ENCODE data around the gene CSNK1G1.
"Not testable (repeated sequence)": the region's sequence is repeated elsewhere in the genome, so short reads cannot be mapped to it uniquely, and the experiment has no call there.

Gene CSNK1G1

DNA sequence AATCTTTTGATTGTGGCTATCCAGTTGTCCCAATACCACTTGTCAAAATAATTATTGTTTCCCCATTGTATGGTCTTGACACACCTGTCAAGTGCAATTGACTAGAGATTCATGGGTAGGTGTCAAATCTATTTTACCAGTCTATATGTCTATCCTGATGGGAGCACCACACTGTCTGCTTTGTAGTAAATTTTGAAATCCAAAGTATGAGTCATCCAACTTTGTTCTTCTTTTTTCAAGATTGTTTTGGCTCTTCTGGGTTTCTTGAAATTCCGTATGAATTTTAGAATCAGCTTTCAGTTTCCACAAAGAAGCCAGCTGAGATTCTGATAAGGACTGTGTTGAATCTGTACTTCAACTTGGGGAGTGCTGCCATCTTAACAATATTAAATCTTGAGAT is 71.9 kb downstream of the CSNK1G1 start:
- Mint-ChIP-seq H3K9me3 (no peaks in the 10 kb centered on the region), H3K27ac (no peak overlapping the region), H3K36me3 (ENCODE audit: low read depth) (peaks cover 14% of the 10 kb centered on the region), H3K4me3 (no peak overlapping the region), H3K4me1 (peaks cover 7% of the 10 kb centered on the region), H3K27me3 (ENCODE audit: low read depth, poor library complexity) (peaks cover 4% of the 10 kb centered on the region)
- TF ChIP-seq, protein P1, sequence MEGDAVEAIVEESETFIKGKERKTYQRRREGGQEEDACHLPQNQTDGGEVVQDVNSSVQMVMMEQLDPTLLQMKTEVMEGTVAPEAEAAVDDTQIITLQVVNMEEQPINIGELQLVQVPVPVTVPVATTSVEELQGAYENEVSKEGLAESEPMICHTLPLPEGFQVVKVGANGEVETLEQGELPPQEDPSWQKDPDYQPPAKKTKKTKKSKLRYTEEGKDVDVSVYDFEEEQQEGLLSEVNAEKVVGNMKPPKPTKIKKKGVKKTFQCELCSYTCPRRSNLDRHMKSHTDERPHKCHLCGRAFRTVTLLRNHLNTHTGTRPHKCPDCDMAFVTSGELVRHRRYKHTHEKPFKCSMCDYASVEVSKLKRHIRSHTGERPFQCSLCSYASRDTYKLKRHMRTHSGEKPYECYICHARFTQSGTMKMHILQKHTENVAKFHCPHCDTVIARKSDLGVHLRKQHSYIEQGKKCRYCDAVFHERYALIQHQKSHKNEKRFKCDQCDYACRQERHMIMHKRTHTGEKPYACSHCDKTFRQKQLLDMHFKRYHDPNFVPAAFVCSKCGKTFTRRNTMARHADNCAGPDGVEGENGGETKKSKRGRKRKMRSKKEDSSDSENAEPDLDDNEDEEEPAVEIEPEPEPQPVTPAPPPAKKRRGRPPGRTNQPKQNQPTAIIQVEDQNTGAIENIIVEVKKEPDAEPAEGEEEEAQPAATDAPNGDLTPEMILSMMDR (IDR thresholded peaks at IDR 0.05), result no peak
- no peak for DNase-seq

- H3K4me3 Mint-ChIP-seq, result no peak overlapping the region
- H3K36me3 Mint-ChIP-seq (ENCODE audit: low read depth), result peaks cover 20% of the 10 kb centered on the region
- peaks cover 7% of the 10 kb centered on the region for H3K4me1 Mint-ChIP-seq
- H3K9me3 Mint-ChIP-seq, result no peaks in the 10 kb centered on the region
- no peak overlapping the region for H3K27ac Mint-ChIP-seq
- H3K27me3 Mint-ChIP-seq (ENCODE audit: low read depth, poor library complexity), result peaks cover 4% of the 10 kb centered on the region
- DNase-seq, result no peak
- TF ChIP-seq, protein P1 (IDR thresholded peaks at IDR 0.05), result no peak
These were observed 73.3 kb downstream of the CSNK1G1 start for GRCh38 chr15:64282701-64283100.

DNA sequence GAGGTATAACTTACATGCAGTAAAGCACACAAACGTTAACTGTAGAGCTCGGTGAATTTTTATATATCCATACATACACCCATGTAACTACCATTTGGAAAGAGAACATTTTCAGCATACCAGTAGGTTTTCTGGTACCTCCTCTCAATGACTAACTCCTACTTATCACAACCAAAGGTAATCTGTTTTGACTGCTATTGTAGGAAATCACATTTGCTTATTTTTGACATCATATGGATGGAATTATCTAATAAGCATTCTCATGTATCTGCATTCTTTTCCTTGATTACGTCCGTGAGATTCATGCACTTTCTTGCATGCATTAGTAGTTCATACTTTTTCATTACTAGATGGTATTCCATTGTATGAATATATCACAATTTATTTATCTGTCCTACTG is 76.8 kb downstream of the CSNK1G1 start:
- Mint-ChIP-seq H3K9me3 (no peaks in the 10 kb centered on the region), H3K27me3 (ENCODE audit: low read depth, poor library complexity) (no peaks in the 10 kb centered on the region), H3K4me1 (no peaks in the 10 kb centered on the region), H3K27ac (peak overlapping the region; percentile 15), H3K4me3 (no peak overlapping the region), H3K36me3 (ENCODE audit: low read depth) (peaks cover 20% of the 10 kb centered on the region)
- no peak for DNase-seq
- TF ChIP-seq, protein P1 (IDR thresholded peaks at IDR 0.05), result no peak

- Mint-ChIP-seq H3K9me3 (peaks cover 6% of the 10 kb centered on the region), H3K4me1 (no peaks in the 10 kb centered on the region), H3K36me3 (ENCODE audit: low read depth) (peaks cover 29% of the 10 kb centered on the region), H3K27me3 (ENCODE audit: low read depth, poor library complexity) (no peaks in the 10 kb centered on the region), H3K4me3 (no peak overlapping the region), H3K27ac (peak overlapping the region; percentile 9)
- DNase-seq, result no peak
- TF ChIP-seq, protein P1 (IDR thresholded peaks at IDR 0.05), result no peak
These were observed 80.0 kb downstream of the CSNK1G1 start for GRCh38 chr15:64275934-64276333.

- no peak overlapping the region for H3K4me3 Mint-ChIP-seq
- peaks cover 6% of the 10 kb centered on the region for H3K9me3 Mint-ChIP-seq
- H3K27me3 Mint-ChIP-seq (ENCODE audit: low read depth, poor library complexity), result no peaks in the 10 kb centered on the region
- H3K36me3 Mint-ChIP-seq (ENCODE audit: low read depth), result peaks cover 27% of the 10 kb centered on the region
- no peaks in the 10 kb centered on the region for H3K4me1 Mint-ChIP-seq
- no peak for DNase-seq
- H3K27ac Mint-ChIP-seq, result peak overlapping the region; percentile 48
- TF ChIP-seq, protein P1 (IDR thresholded peaks at IDR 0.05), result no peak
These were observed 81.5 kb downstream of the CSNK1G1 start for GRCh38 chr15:64274341-64274950.

DNA sequence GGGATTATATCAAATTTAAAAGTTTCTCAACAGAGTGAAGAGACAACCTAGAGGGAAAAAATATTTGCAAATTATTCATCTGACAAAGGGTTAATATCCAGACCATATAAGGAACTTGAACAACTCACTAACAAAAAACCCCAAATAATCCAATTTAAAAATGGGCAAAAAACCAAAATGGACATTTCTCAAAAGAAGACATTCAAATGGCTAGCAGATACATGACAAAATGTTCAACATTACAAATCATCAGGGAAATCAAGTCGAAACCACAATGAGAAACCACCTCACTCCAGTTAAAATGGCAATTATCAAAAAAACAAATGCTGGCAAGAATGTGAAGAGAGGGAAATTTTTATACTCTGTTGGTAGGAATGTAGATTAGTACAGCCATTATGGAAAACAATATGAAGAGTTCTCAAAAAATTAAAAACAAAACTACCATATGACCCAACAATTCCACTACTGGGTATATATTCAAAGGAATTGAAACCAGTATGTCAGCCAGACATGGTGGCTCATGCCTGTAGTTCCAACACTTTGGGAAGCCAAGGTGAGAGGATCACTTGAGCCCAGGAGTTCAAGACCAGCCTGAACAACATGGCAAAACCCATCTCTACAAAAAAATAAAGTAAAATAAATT is 88.5 kb downstream of the CSNK1G1 start:
- Mint-ChIP-seq H3K4me3 (no peak overlapping the region), H3K27me3 (ENCODE audit: low read depth, poor library complexity) (no peaks in the 10 kb centered on the region), H3K9me3 (peaks cover 33% of the 10 kb centered on the region), H3K27ac (no peak overlapping the region), H3K36me3 (ENCODE audit: low read depth) (peaks cover 56% of the 10 kb centered on the region), H3K4me1 (no peaks in the 10 kb centered on the region)
- DNase-seq, result no peak
- TF ChIP-seq, protein P1 (IDR thresholded peaks at IDR 0.05), result no peak

DNA sequence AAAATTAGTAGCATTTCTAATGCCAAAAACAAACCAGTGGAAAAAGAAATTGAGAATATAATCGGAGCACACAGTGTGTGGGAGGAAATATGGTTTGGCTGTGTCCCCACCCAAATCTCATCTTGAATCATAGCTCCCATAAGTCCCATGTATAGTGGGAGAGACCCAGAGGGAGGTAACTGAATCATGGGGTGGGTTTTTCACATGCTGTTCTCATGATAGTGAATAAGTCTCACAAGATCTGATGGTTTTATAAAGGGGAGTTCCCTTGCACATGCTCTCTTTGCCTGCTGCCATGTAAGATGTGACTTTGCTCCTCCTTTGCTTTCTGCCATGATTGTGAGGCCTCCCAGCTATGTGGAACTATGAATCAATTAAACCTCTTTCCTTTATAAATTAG is 90.8 kb downstream of the CSNK1G1 start:
- not testable (repeated sequence) for H3K27ac Mint-ChIP-seq; H3K4me1 Mint-ChIP-seq; H3K4me3 Mint-ChIP-seq; DNase-seq; H3K27me3 Mint-ChIP-seq (ENCODE audit: low read depth, poor library complexity)
- H3K36me3 Mint-ChIP-seq (ENCODE audit: low read depth), result peaks cover 50% of the 10 kb centered on the region
- H3K9me3 Mint-ChIP-seq, result peaks cover 27% of the 10 kb centered on the region

Measured in nephron progenitor cell (in vitro differentiated cells).